Esophagus (tissue), 2 donors: ENCODE measurements around the gene WWC1. TPM values are rescaled to one million over a fixed set of nuclear protein-coding genes. Genes with fewer than 3 reads are reported as not detected.

Experiments
- H3K27ac ChIP-seq, 2 donors: one replicate each; pipeline ENCODE4 v1.5.1; 2013; ENCODE audit warnings: low read depth in 2 of 2, mild to moderate bottlenecking in 2 of 2, inconsistent platforms in 1 of 2, low read length in 1 of 2, moderate library complexity in 1 of 2
- H3K27me3 ChIP-seq, 2 donors: one replicate each; pipeline ENCODE4 v1.6.1; 2013; ENCODE audit warnings: low read length in 2 of 2, control low read depth in 1 of 2, mild to moderate bottlenecking in 1 of 2; ENCODE audit not compliant: insufficient read depth in 2 of 2, control insufficient read depth in 1 of 2
- H3K36me3 ChIP-seq, 2 donors: one replicate each; pipeline ENCODE4 v1.6.1; 2013; ENCODE audit warnings: low read length in 1 of 2; ENCODE audit not compliant: control insufficient read depth in 2 of 2, insufficient read depth in 2 of 2
- H3K4me1 ChIP-seq, 2 donors: one replicate each; pipeline ENCODE4 v1.6.1; 2013; ENCODE audit warnings: low read length in 1 of 2; ENCODE audit not compliant: control insufficient read depth in 2 of 2, insufficient read depth in 2 of 2
- H3K4me3 ChIP-seq, 2 donors: one replicate each; pipeline ENCODE4 v1.5.1; 2013; ENCODE audit warnings: low read length in 2 of 2, mild to moderate bottlenecking in 2 of 2, low read depth in 1 of 2, moderate library complexity in 1 of 2
- H3K9me3 ChIP-seq, 2 donors: one replicate each; pipeline ENCODE4 v1.6.1; 2013; ENCODE audit warnings: mild to moderate bottlenecking in 2 of 2, low read depth in 1 of 2, low read length in 1 of 2, moderate library complexity in 1 of 2; ENCODE audit not compliant: control insufficient read depth in 2 of 2, insufficient read depth in 1 of 2
- WGBS, 2 donors: extraction: QIAGEN DNeasy Blood & Tissue Kit; methylation state at CpG; one replicate each; pipeline ENCODE4 v1.1.7; 2013; 5-methylcytosine and 5-hydroxymethylcytosine counted together
- polyA plus RNA-seq, 2 donors: library from polyadenylated mRNA; stranded (reverse); fragments of 200-250 nt; gene quantifications; one replicate each; pipeline ENCODE4 v1.2.3, GENCODE V29; 2013
- donor health status: healthy with polysubstance abuse.
- donor health status: Bipolar disorder and iron deficiency.

Gene WWC1
- polyA plus RNA-seq, 2 donors, result 21.7 to 55.2 TPM

- 61 to 70% methylated on average over 1 of the region's 1 CpG for WGBS, 2 donors
- Histone ChIP-seq H3K4me1 (no peaks in the 10 kb centered on the region), H3K27ac (no peak overlapping the region), H3K27me3 (no peaks in the 10 kb centered on the region), H3K4me3 (no peak overlapping the region), H3K9me3 (no peaks in the 10 kb centered on the region), H3K36me3 (peaks cover 3 to 5% of the 10 kb centered on the region in 2 donors)
Measured at GRCh38 chr5:168474319-168474718, 182.9 kb downstream of the WWC1 start.

GRCh38 chr5:168477060-168477459 lies 185.6 kb downstream of the WWC1 start:
- WGBS, 2 donors, result 54 to 55% methylated on average over 7 of the region's 7 CpGs
- H3K4me3 ChIP-seq, result no peak overlapping the region
- no peaks in the 10 kb centered on the region for H3K27me3 ChIP-seq
- H3K27ac ChIP-seq, result no peak overlapping the region
- H3K9me3 ChIP-seq, result no peaks in the 10 kb centered on the region
- H3K36me3 ChIP-seq, result no peaks in the 10 kb centered on the region
- H3K4me1 ChIP-seq, result no peaks in the 10 kb centered on the region

- H3K27me3 ChIP-seq, result no peaks in the 10 kb centered on the region
- no peaks in the 10 kb centered on the region for H3K36me3 ChIP-seq
- no peaks in the 10 kb centered on the region for H3K9me3 ChIP-seq
- H3K4me3 ChIP-seq, result no peak overlapping the region
- H3K4me1 ChIP-seq, result no peaks in the 10 kb centered on the region
- WGBS, 2 donors, result 74 to 76% methylated on average over 3 of the region's 3 CpGs
- no peak overlapping the region for H3K27ac ChIP-seq
Measured at GRCh38 chr5:168479166-168479565, 187.7 kb downstream of the WWC1 start.

DNA sequence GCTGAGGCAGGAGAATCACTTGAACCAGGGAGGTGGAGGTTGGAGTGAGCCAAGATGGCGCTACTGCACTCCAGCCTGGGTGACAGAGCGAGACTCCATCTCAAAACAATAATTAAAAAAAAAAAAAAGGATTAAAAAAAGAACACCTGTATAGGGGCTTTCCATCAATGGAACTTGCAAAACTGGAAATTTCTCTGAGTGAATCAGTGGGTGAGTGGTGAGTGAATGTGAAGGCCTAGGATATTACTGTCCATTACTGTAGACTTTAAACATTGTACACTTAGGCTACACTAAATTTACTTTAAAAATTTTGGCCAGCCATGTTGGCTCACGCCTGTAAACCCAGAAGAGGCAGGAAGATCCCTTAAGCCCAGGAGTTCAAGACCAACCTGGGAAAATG lies 189.2 kb downstream of the WWC1 start:
- no peaks in the 10 kb centered on the region for H3K36me3 ChIP-seq
- no peaks in the 10 kb centered on the region for H3K9me3 ChIP-seq
- no peak overlapping the region for H3K27ac ChIP-seq
- 73 to 87% methylated on average over 3 of the region's 3 CpGs for WGBS, 2 donors
- no peak overlapping the region for H3K4me3 ChIP-seq
- no peaks in the 10 kb centered on the region for H3K27me3 ChIP-seq
- no peaks in the 10 kb centered on the region for H3K4me1 ChIP-seq

DNA sequence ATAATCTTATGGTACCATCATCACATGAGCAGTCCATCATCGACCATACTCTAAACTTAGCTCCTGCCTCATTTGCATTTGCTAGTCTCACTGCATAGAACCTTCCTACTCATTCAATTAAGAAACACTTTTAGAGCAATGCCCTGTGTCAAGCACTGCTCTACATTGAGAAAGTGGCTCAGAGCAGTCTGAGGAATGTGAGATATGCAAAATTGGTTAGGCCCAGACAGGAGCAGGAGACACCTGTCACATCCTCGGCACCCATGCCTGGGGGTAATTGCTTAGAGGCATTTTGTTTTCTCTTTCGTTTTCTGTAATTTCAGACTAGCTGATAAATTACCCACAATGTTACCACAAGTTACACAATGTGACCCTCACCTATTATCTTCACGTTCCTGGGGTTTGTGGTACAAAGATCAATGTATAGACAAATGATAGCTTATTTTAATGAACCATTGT lies 189.9 kb downstream of the WWC1 start:
- no peaks in the 10 kb centered on the region for H3K4me1 ChIP-seq
- no peaks in the 10 kb centered on the region for H3K9me3 ChIP-seq
- H3K36me3 ChIP-seq, result no peaks in the 10 kb centered on the region
- no peak overlapping the region for H3K4me3 ChIP-seq
- no peaks in the 10 kb centered on the region for H3K27me3 ChIP-seq
- H3K27ac ChIP-seq, result no peak overlapping the region
- WGBS, 2 donors, result 35 to 36% methylated on average over 4 of the region's 4 CpGs

GRCh38 chr5:168482361-168482760 lies 190.9 kb downstream of the WWC1 start:
- 65% methylated on average over 5 of the region's 5 CpGs for WGBS, 2 donors
- Histone ChIP-seq H3K9me3 (no peaks in the 10 kb centered on the region), H3K27ac (no peak overlapping the region)

DNA sequence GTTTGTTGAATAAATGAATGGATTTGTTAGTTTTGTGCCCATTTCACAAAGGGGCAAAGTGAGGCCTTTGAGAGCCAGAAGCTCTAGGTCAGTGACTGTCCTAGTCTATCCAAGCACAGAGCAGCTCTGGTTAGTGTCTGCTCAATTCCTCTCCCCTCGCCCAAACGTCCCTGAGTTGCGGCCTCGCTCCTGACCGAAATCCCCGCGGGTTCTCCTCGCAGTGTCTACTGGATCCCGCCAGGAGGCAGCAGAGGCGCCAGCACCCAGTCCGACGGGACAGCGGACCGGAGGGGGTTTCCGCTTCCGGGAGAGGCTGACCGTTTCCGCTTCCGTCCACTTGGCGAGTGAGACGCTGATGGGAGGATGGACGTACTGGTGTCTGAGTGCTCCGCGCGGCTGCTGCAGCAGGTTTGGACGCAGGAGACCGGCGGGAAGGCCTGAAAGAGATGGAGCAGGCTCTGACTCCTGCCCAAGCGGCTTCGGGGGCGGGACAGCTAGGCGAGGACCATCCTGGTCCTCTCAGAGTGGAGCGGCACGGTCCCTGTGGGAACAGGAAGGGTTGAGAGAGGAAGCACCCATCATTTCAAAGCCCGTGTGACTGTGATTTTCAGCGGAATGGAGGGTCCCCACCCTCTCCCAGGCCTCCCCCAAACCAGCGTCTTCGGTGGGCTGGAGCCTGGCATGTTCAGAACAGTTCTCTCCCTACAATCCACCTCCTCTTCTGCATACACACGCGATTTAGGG lies 194.9 kb downstream of the WWC1 start, which contains the start of gene RARS1:
TSS of gene RARS1 (plus strand) at position 336 of the 744 bp plus-strand sequence. CDS start at position 364, 28 bp downstream.
- Histone ChIP-seq H3K27ac (peak within 1 kb of the TSS; percentile 78 to 87), H3K4me3 (peak within 1 kb of the TSS; percentile 98 to 99), H3K9me3 (no peaks in the 10 kb centered on the region), H3K27me3 (no peaks in the 10 kb centered on the region), H3K4me1 (no peaks in the 10 kb centered on the region), H3K36me3 (peaks cover 5 to 7% of the 10 kb centered on the region in 2 donors)
- 0 to 1% methylated on average over 40 of the region's 40 CpGs for WGBS, 2 donors

More at GRCh38 chr5:168482361-168482760, 190.9 kb downstream of the WWC1 start:
- H3K4me3 ChIP-seq, result no peak overlapping the region
- no peaks in the 10 kb centered on the region for H3K4me1 ChIP-seq
- H3K27me3 ChIP-seq, result no peaks in the 10 kb centered on the region
- H3K36me3 ChIP-seq, result no peaks in the 10 kb centered on the region

DNA sequence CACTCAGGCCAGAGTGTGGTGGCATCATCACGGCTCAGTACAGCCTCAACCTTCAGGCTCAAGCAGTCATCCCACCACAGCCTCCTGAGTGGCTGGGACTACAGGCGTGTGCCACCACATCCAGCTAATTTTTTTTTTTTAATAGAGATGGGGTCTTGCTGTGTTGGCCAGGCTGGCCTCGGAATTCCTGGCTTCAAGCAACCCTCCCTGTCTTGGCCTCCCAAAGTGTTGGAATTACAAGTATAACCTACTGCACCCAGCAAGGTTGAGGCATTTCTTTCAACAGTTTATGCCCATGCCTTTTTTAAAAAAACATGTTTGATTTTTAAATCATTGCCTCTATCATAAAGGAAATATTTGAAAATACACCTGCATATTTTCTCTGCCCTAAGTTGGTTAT lies 197.6 kb downstream of the WWC1 start:
- no peak overlapping the region for H3K4me3 ChIP-seq
- H3K9me3 ChIP-seq, result no peaks in the 10 kb centered on the region
- H3K27ac ChIP-seq, result no peak overlapping the region
- H3K4me1 ChIP-seq, result no peaks in the 10 kb centered on the region
- 95 to 97% methylated on average over 3 of the region's 3 CpGs for WGBS, 2 donors
- H3K36me3 ChIP-seq, result peaks cover 8% of the 10 kb centered on the region in 2 donors
- H3K27me3 ChIP-seq, result no peaks in the 10 kb centered on the region

DNA sequence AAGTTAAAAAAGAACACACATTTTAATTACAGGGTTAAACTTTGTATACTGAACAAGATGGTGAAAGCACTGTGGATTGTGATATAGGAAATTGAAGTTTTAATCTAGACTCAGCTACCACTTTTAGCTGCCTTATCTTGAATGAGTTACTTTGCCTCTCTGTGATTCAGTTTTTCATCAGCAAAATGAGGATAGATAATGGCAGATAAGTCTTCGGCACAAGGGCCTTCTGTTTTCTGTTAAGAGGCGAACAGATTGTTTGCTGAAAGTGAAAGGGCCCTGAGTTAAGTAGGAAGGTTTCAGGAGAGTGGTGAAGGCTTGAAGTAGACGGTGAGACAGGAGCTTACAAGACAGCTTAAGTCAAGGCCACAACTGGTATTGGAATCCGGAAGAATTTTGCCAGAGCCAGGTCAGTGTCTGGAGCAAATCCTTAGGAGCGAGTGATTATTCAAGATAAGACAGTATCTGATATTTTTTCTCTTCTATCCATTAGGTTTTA lies 202.7 kb downstream of the WWC1 start:
- Histone ChIP-seq H3K4me3 (no peak overlapping the region), H3K4me1 (no peaks in the 10 kb centered on the region), H3K36me3 (peaks cover 14 to 15% of the 10 kb centered on the region in 2 donors), H3K27me3 (no peaks in the 10 kb centered on the region), H3K27ac (no peak overlapping the region), H3K9me3 (no peaks in the 10 kb centered on the region)
- 93% methylated on average over 5 of the region's 5 CpGs for WGBS, 2 donors
